Activated naive CD8-positive, alpha-beta T cell treated with anti-CD3 and anti-CD28 coated beads for 36 hours (primary cell): ENCODE measurements around the gene HMMR. TPM values are rescaled to one million over a fixed set of nuclear protein-coding genes. Genes with fewer than 3 reads are reported as not detected.
A peak's percentile ranks its signal among the peaks of the same experiment; 100 is the strongest.
"Not testable (repeated sequence)": the region's sequence is repeated elsewhere in the genome, so short reads cannot be mapped to it uniquely, and the experiment has no call there.

Source experiments
- DNase-seq: peaks from one replicate; pipeline ENCODE4 v3.0.0; 2021
- H3K27ac Mint-ChIP-seq: one replicate; pipeline ENCODE4 v1.8.0; 2022; ENCODE audit warnings: mild to moderate bottlenecking, moderate library complexity, mixed read lengths
- H3K27me3 Mint-ChIP-seq: one replicate; pipeline ENCODE4 v1.8.0; 2022; ENCODE audit warnings: mild to moderate bottlenecking, mixed read lengths
- H3K36me3 Mint-ChIP-seq: one replicate; pipeline ENCODE4 v1.8.0; 2021; ENCODE audit warnings: mild to moderate bottlenecking, mixed read lengths
- H3K4me1 Mint-ChIP-seq: one replicate; pipeline ENCODE4 v1.8.0; 2021; ENCODE audit warnings: mixed read lengths
- H3K4me3 Mint-ChIP-seq: one replicate; pipeline ENCODE4 v1.8.0; 2022; ENCODE audit warnings: mild to moderate bottlenecking, moderate library complexity, mixed read lengths
- H3K9me3 Mint-ChIP-seq: one replicate; pipeline ENCODE4 v1.8.0; 2022; ENCODE audit warnings: mixed read lengths
- total RNA-seq, 2 experiments: library from RNA; stranded (reverse); gene quantifications; one replicate each; pipeline ENCODE4 v1.2.3, GENCODE V29; 2021

HMMR gene
- total RNA-seq, 2 experiments from 2014 or later: 85.0 to 88.6 TPM

DNA sequence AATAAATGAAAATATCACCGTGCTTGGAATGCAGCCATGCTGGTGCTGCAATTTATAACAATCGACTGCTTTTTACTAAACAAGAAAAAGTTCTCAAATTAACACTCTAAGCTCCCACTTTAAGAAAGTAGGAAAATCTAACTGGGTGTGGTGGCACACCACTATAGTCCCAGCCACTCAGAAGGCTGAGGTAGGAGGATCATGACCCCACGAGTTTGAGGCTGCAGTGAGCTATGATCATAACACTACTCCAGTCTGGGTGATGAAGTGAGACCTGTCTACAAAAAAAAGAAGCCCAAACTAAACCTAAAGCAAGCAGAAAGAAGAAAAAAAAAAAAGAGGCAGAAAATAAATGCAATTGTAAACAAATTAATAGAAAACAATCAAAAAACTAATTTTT, 12.6 kb upstream of the HMMR start:
- H3K36me3 Mint-ChIP-seq: peaks cover 39% of the 10 kb centered on the region
- no peaks in the 10 kb centered on the region for H3K27me3 Mint-ChIP-seq
- no peak overlapping the region for H3K27ac Mint-ChIP-seq
- peaks cover 9% of the 10 kb centered on the region for H3K4me1 Mint-ChIP-seq
- H3K4me3 Mint-ChIP-seq: no peak overlapping the region
- H3K9me3 Mint-ChIP-seq: no peaks in the 10 kb centered on the region
- no peak for DNase-seq

DNA sequence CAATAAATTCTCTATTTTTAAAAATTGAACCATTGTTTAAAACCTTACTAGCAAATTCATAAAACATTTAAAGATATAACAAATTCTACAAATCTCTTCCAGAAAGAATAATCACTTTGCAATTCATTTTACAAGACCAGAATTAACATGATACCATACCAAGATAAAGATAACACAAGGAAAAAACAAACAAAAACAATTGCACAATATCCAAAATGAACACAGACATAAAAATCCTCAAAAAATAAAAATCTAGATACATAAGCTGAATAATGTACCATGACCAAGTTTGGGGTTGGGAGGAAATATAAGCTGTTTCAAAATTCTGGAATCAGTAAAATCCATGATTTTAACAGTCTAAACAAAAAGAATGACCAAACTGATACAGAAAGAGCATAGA, 11.9 kb upstream of the HMMR start:
- no peak overlapping the region for H3K4me3 Mint-ChIP-seq
- no peak overlapping the region for H3K27ac Mint-ChIP-seq
- H3K27me3 Mint-ChIP-seq: no peaks in the 10 kb centered on the region
- no peaks in the 10 kb centered on the region for H3K9me3 Mint-ChIP-seq
- peaks cover 39% of the 10 kb centered on the region for H3K36me3 Mint-ChIP-seq
- DNase-seq: no peak
- peaks cover 9% of the 10 kb centered on the region for H3K4me1 Mint-ChIP-seq

DNA sequence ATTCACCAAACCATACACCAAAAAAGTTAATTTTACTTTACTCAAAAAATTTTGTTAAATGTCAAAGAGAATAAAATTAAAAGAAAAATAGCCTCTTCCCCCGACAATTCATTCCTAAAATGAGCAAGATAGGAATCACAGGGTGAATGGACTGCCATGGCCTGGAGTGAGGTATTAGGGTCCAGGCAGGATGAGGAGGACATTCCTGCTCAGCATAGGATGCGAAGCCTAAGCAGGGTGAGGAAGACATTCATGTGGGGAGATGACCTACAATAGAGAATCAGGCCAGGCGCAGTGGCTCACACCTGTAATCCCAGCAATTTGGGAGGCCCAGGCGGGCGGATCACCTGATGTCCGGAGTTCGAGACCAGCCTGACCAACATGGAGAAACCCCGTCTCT, 8.9 kb upstream of the HMMR start:
- peaks cover 9% of the 10 kb centered on the region for H3K4me1 Mint-ChIP-seq
- H3K4me3 Mint-ChIP-seq: no peak overlapping the region
- no peak for DNase-seq
- H3K27me3 Mint-ChIP-seq: no peaks in the 10 kb centered on the region
- no peaks in the 10 kb centered on the region for H3K9me3 Mint-ChIP-seq
- no peak overlapping the region for H3K27ac Mint-ChIP-seq
- peaks cover 47% of the 10 kb centered on the region for H3K36me3 Mint-ChIP-seq

DNA sequence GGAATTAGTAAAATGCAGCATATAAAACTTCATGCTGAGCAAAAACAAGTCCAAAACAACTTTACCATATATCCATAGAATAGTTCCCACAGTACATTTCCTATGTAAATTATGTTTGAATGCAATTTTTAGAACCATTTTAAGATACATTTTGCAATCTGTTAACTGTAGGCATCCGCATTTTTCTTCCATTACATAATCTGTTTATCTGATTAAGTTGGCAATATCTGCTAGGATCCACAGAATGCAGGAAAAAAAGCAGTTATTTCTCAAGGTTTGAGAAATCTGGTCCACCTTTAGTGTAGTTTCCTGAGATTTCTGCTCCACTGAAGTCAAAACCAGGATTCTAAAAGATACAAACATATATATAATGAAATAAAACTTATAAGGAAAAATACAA, 6.7 kb upstream of the HMMR start:
- no peak overlapping the region for H3K27ac Mint-ChIP-seq
- no peak overlapping the region for H3K4me3 Mint-ChIP-seq
- no peak for DNase-seq
- H3K27me3 Mint-ChIP-seq: no peaks in the 10 kb centered on the region
- H3K4me1 Mint-ChIP-seq: peaks cover 17% of the 10 kb centered on the region
- H3K36me3 Mint-ChIP-seq: peaks cover 35% of the 10 kb centered on the region
- no peaks in the 10 kb centered on the region for H3K9me3 Mint-ChIP-seq

DNA sequence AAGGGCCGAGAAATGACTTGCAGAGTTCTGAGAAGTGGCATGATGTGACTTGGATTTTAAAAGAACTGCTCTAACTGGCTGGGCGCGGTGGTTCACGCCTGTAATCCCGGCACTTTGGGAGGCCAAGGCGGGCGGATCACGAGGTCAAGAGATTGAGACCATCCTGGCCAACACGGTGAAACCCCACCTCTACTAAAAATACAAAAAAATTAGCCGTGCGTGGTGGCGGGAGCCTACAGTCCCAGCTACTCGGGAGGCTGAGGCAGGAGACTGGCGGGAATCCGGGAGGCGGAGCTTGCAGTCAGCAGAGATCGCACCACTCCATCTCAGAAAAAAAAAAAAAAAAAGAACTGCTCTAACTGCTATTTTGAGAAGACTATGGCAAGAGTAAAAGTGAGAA, 5.0 kb upstream of the HMMR start:
- H3K27me3 Mint-ChIP-seq, H3K4me3 Mint-ChIP-seq, H3K9me3 Mint-ChIP-seq, DNase-seq: not testable (repeated sequence)
- Mint-ChIP-seq H3K36me3 (peaks cover 24% of the 10 kb centered on the region), H3K27ac (peak overlapping the region; percentile 62), H3K4me1 (peaks cover 14% of the 10 kb centered on the region)

DNA sequence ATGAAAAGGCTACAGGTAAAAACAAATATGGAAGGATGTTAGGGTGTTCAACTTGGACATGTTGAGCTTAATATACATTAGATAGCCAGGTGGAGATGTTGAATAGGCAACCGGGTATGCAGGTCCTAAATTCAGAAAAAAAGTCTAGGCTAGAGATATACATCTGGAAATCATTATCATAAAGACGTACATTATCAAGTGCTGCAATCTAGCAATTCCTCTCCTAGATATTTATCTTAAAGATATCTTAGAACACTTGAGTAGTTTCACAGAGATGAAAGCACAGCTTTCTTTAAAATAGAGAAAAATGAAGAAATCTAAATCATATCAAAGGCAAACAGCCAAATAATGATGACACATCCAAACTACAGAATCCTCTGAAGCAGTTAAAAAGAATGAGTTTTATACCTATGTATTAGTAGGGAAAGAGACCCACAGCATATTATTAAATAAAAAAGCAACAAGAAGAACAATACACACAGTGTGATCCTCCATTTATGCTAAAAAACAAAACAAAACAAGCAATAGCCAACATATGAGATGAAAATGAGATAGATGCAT, 4.3 kb upstream of the HMMR start:
- Mint-ChIP-seq H3K27ac (no peak overlapping the region), H3K27me3 (peaks cover 4% of the 10 kb centered on the region), H3K4me3 (peak overlapping the region; percentile 4), H3K4me1 (peaks cover 14% of the 10 kb centered on the region), H3K36me3 (peaks cover 24% of the 10 kb centered on the region), H3K9me3 (no peaks in the 10 kb centered on the region)
- DNase-seq: no peak

DNA sequence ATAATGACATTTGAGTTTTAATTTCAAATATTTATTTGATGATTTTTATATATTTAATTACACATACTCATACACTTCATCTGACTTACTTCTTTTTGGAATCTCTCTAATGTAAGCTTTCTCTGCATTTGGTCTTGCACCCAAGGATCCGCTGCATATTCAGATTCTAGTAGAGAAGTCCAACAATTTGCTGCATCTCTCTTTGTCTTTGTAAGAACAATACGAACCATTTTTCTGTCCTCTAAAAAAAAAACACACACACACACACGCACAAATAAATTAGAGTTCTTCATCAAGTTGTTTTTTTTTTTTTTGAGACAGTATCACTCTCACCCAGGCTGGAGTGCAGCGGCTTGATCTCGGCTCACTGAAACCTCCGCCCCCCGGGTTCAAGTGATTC, 3.6 kb upstream of the HMMR start:
- Mint-ChIP-seq H3K9me3 (no peaks in the 10 kb centered on the region), H3K27me3 (peaks cover 4% of the 10 kb centered on the region), H3K27ac (peak overlapping the region; percentile 4), H3K36me3 (peaks cover 22% of the 10 kb centered on the region), H3K4me3 (no peak overlapping the region), H3K4me1 (peaks cover 16% of the 10 kb centered on the region)
- no peak for DNase-seq

DNA sequence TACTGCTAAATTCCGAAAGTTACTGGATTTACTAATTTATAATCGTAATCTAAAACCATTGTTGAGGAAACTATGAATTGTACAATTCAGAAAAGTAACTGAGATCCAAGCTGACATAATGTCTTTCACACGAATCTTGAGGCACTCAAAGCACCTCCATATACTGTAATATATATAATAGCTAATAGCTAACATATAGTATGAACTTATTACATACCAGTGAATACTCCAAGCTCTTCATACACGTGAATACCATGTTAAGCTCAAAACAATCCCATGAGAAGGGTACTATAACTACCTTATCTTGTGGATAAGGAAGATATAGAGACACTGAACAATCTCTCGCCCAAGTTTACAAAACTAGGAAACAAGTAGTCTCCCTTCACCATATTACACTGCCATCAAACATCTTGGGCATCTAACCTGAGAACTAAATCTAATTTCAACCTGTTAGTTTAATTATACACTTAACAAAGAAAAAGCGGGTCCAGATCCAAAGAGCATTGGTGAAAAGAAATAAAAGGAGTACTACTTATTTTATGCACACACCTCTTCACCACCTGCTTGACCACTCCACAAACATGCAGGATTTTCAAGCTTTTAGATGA, 1.6 kb upstream of the HMMR start:
- Mint-ChIP-seq H3K9me3 (no peaks in the 10 kb centered on the region), H3K27ac (peak overlapping the region; percentile 99), H3K4me3 (peak overlapping the region; percentile 93), H3K36me3 (peaks cover 27% of the 10 kb centered on the region), H3K4me1 (peaks cover 23% of the 10 kb centered on the region), H3K27me3 (peaks cover 4% of the 10 kb centered on the region)
- no peak for DNase-seq

DNA sequence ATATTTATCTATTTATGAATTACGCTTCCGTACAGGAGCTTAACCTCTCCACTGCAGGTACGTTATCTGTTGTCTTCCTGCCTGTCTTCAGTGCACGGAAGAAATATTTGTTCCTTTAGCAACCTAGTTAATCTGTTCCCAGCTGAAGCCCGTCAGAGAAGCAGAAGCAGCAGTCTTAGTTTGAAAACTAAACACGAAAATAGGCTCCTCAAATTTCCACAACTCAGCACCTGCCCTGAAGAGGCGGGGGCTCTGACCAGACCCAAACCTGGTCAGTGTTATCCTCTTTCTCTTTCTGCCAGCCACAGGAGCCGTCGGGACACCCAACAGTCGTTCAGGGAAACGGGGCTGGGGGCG, 992 bp upstream of the HMMR start:
- peaks cover 23% of the 10 kb centered on the region for H3K4me1 Mint-ChIP-seq
- H3K27ac Mint-ChIP-seq: peak overlapping the region; percentile 99
- no peak for DNase-seq
- H3K27me3 Mint-ChIP-seq: peaks cover 4% of the 10 kb centered on the region
- no peaks in the 10 kb centered on the region for H3K9me3 Mint-ChIP-seq
- peak overlapping the region; percentile 93 for H3K4me3 Mint-ChIP-seq
- H3K36me3 Mint-ChIP-seq: peaks cover 33% of the 10 kb centered on the region

DNA sequence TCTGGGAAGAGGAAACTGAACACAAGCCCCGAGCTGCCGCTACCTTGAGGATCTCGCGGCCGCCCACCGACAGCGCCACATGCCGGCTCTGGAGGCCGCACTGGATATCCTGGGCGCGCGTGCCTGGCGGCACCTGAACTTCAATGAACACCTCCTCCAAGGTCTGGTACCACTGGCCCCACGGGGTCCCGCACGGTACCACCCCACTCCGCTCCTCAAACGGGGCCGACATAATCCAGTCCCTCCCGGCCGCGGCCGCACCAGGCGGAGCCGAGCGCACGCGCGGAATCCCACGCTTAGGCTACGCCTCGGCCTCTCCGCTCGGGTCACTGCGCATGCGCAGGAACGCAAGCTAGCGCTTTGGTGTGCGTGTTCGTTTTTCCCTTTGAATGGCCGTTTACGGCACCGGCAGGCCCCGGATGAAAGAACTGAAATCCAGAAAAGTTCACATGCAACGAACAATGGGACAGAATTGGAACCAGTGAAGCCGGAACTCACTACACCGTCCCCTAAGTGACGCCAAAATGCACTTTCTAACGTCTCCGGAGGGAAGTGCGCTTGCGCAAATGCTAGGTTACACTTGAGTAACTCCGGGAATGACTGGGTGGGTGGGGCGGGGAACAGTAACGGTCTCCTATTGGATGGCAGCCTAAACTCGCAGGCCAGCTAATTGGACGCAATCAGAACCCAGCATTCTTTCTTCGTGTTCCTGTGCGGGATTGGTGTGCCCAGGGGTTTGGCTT, 442 bp upstream of the HMMR start, which contains the start of gene NUDCD2:
NUDCD2 (minus strand) TSS at position 284 of the 743 bp plus-strand sequence; CDS start at position 232, 52 bp downstream.
- Mint-ChIP-seq H3K27me3 (peaks cover 4% of the 10 kb centered on the region), H3K27ac (peak within 1 kb of the TSS; percentile 99), H3K4me3 (peak within 1 kb of the TSS; percentile 96), H3K36me3 (peaks cover 36% of the 10 kb centered on the region), H3K4me1 (peaks cover 21% of the 10 kb centered on the region), H3K9me3 (no peaks in the 10 kb centered on the region)
- peak; percentile 91 for DNase-seq

DNA sequence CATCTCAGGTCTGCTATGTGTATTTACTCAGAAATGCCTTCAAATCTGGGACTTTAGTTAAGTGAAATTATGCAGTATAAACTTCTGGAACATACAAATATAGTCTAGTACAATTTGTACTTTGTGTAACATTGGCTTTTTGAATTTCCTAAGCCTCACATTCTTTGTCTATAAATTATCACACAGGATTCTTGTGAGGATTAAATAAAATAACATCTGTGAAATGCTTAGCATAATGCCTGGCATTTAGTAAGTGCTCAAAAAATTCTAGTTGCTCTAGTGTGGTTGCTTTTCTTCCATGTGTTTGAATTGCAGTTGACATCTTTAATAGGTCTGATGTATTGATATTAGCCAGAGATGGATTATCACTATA, 2.6 kb downstream of the HMMR start:
- H3K4me1 Mint-ChIP-seq: peaks cover 9% of the 10 kb centered on the region
- no peaks in the 10 kb centered on the region for H3K9me3 Mint-ChIP-seq
- no peak for DNase-seq
- H3K27me3 Mint-ChIP-seq: peaks cover 4% of the 10 kb centered on the region
- no peak overlapping the region for H3K27ac Mint-ChIP-seq
- H3K4me3 Mint-ChIP-seq: no peak overlapping the region
- peaks cover 24% of the 10 kb centered on the region for H3K36me3 Mint-ChIP-seq

DNA sequence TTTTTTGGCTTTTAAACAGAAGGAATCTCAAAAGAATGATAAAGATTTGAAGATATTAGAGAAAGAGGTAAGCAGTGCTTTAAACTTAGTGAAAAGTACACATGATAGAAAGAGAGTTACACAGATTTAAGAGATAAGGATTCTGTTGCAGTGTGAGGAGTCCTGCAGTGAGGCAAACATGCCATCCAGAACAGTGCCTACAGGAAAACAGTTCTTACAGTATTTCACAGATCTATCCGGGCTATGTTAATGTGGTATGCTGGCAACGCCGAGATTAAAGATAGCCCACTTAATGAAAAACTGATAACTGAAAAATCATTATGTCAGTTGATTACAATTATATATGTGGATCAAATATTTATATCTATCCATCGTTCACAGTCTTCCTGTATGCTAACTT, 7.2 kb downstream of the HMMR start:
- DNase-seq: no peak
- Mint-ChIP-seq H3K36me3 (peaks cover 43% of the 10 kb centered on the region), H3K27ac (no peak overlapping the region), H3K4me3 (no peak overlapping the region), H3K4me1 (peaks cover 3% of the 10 kb centered on the region), H3K9me3 (no peaks in the 10 kb centered on the region), H3K27me3 (no peaks in the 10 kb centered on the region)

DNA sequence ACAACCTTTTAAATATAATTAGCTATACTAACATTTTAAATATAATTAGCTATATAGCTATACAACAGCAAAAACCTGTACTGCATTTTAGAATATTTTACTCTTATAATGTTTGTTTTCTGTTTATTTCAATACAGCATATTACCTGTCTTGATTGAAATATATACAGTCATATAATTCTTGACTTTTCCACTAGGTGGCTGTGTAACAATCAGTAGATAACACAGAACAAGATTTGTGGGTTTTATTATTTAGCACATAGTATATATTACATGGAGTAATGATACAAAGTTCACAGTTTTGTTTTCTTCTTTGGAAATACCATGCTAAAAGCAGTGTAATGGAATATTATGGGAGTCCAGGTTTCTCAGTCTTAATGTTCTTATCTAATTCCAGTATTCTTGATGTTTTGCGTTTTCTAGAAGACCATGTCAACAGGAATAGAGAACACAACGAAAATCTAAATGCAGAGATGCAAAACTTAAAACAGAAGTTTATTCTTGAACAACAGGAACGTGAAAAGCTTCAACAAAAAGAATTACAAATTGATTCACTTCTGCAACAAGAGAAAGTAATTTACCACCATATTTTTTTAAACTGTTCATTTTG, 13.3 kb downstream of the HMMR start:
- Mint-ChIP-seq H3K9me3 (no peaks in the 10 kb centered on the region), H3K27ac (no peak overlapping the region), H3K4me3 (no peak overlapping the region), H3K36me3 (peaks cover 54% of the 10 kb centered on the region), H3K27me3 (no peaks in the 10 kb centered on the region), H3K4me1 (peaks cover 4% of the 10 kb centered on the region)
- DNase-seq: no peak

DNA sequence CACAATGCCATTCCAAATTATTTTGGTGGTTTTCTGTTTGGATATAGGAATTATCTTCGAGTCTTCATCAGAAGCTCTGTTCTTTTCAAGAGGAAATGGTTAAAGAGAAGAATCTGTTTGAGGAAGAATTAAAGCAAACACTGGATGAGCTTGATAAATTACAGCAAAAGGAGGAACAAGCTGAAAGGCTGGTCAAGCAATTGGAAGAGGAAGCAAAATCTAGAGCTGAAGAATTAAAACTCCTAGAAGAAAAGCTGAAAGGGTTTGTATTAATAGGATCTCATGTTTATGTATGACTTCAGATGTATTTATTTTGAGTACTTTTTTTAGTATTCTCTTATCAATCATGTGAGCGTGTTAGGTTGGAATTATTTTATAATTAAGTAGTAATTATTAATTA, 15.0 kb downstream of the HMMR start:
- Mint-ChIP-seq H3K27me3 (no peaks in the 10 kb centered on the region), H3K36me3 (peaks cover 49% of the 10 kb centered on the region), H3K4me3 (no peak overlapping the region), H3K9me3 (no peaks in the 10 kb centered on the region), H3K27ac (no peak overlapping the region), H3K4me1 (peaks cover 4% of the 10 kb centered on the region)
- no peak for DNase-seq

DNA sequence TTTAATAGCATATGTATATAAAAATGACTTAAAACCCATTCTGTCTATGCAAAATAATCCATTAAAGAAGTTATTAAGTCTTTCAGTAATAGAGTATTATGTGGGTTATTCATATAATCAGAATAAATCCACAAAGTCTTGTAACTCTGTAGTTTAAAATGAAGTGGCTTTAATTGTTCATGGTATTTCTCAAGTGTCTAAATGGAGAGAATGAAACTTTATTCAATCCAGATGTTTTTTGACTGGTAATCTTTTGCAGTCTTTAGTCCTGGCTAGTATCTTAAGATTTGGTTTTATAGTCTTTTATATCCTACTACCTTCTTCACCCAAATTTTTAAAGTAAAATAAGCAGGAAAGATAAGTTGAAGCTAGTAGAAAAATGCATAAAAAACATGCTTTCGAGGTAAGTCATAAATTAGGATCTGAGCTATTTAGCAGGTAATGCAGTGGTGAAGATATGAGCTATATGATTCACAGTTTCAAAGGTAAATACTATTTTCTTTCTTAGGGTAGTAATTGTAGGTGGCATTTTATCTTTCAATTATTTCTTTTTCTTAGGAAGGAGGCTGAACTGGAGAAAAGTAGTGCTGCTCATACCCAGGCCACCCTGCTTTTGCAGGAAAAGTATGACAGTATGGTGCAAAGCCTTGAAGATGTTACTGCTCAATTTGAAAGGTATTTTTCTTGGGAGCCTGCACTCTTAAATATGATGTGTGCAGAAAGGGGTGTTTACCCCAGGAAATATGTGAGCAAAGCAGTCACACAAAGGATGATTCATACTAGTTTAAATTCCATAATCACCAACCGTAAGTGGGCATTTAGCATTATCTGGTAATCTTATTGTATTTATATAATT, 17.9 kb downstream of the HMMR start:
- Mint-ChIP-seq H3K4me1 (peaks cover 2% of the 10 kb centered on the region), H3K9me3 (no peaks in the 10 kb centered on the region), H3K4me3 (no peak overlapping the region), H3K36me3 (peaks cover 45% of the 10 kb centered on the region), H3K27ac (no peak overlapping the region), H3K27me3 (no peaks in the 10 kb centered on the region)
- DNase-seq: no peak
